ENCODE data around the gene SGCA. TPM values are rescaled to one million over a fixed set of nuclear protein-coding genes. Genes with fewer than 3 reads are reported as not detected.

The SGCA gene
- total RNA-seq, 2 donors from 2014 or later = 0.31 to 0.41 TPM

DNA sequence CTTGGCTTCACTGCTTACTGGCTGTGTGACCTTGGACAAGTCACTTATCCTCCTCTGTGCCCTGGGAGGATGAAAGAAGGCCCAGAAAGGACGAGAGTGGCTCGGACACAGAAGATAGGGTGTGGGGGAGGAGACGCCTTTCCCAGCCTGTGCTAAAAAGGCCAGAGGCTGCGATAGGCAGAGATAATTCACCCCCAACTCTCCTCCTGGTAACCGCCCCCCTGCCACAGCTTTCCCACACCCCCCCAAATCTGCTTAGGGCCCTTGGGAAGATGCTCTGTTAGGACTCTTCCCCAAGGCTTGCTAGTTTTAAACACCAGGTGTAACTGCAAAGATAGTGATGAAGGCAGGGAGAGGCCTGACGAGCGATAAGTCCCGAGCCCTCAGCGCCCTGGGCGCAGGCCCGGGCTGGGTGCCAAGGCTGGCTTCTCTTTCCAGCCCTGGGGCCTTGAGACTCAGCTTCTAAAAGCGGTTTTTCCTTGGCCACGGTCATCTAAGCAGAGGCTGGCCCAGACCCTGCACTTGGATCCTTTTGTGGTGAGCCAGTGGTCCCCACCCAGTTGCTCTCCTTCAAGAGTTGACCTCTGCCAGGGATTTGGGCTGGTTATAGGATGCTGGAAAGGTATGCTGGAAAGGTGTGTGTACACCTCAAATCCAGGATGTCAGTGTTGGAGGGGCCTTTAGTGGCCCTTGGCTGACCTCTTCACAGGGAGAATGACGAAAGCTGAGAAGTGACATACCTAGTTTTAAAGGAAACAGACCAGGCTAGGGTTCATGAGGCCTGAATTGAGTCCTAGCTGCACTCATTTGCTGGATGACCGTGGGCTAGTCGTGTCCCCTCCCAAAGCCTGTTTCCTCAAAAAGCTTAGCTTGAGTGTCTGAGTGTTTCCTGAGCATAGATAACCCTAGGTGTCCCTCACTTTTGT is 11.9 kb upstream of the SGCA start:
- DNase-seq (ENCODE audit: low spot score in 2 of 2) (no peak), ATAC-seq (no peak)
- no peak overlapping the region for H3K27ac Mint-ChIP-seq
- no peaks in the 10 kb centered on the region for H3K9me3 Mint-ChIP-seq
- no peaks in the 10 kb centered on the region for H3K36me3 Mint-ChIP-seq

DNA sequence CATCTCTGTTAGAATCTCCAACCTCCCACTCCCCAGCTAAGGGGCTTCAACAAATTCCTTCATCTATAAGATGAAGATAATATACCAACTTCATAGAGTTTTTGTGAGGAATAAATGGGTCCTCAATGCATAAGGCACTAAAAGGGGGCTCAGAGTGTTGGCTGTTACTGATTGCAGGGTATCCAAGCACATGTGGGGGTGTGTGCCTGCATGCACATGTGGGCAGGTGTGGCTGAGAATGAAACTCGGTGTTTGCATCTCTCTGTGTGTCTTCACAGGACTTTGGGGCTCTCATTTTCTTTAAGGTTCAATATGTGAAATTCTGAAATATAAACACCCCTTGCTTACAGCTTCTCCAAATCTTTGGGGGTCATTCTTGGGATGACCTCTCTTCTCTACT is 11.2 kb upstream of the SGCA start:
- no peak for DNase-seq (ENCODE audit: low spot score in 2 of 2)
- Mint-ChIP-seq H3K36me3 (no peaks in the 10 kb centered on the region), H3K27ac (no peak overlapping the region), H3K9me3 (no peaks in the 10 kb centered on the region)
- no peak for ATAC-seq

DNA sequence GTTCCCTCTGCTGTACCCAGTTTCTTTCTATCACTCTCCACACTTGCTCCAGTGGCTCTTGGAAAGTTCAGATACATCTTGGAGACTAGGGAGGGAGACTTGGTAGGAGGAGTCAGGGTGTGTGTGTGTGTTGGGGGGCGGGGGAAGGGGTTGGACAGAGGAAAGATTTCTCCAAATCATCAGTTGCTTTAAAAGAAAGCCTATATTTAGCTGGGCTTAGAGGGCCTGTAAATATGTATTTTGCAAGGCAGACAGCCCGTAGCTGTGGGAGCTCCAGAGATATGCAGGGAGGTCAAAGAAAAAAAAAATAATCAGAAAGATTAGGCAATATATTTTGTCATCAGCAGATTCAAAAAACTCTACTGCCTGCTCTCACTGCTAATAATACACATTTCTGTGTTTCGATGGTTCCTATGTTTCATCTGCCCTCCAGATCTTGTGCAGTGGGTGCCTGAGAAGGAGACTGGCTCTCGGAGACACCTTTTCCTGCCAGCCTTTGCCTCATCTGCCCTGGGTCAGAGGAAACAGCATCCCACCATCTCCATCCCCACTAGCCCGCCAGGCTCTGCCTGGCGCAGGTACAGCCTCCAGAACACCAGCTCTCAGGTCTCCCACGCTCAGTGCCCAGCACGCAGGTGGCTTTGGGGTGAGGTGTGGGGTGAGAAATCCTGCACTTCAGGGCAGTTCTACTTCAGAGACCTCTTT is 10.5 kb upstream of the SGCA start:
- no peak overlapping the region for H3K27ac Mint-ChIP-seq
- H3K36me3 Mint-ChIP-seq = no peaks in the 10 kb centered on the region
- no peaks in the 10 kb centered on the region for H3K9me3 Mint-ChIP-seq
- ATAC-seq (no peak), DNase-seq (ENCODE audit: low spot score in 2 of 2) (no peak)

DNA sequence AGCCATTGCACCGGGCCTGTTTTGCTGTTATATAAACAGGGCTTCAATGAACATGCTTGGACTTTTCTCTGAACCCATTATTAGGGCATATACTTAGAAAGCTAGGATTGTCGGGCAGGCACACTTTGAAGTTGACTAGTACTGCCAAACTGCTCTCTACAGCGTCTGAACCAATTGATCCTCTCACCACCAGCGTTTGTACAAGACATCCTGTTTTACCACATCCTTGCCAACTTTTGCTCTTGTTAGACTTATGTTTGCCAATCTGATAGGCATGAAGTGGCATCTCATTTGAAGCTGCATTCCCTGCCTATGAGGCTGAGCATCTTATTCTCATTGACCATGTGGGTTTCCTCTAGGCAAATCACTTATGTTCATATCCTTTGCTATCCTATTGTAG is 7.9 kb upstream of the SGCA start:
- no peak for ATAC-seq
- Mint-ChIP-seq H3K36me3 (peaks cover 0 to 4% of the 10 kb centered on the region in 2 donors), H3K9me3 (peaks cover 4 to 9% of the 10 kb centered on the region in 2 donors), H3K27ac (no peak overlapping the region)
- DNase-seq (ENCODE audit: low spot score in 2 of 2) = no peak

DNA sequence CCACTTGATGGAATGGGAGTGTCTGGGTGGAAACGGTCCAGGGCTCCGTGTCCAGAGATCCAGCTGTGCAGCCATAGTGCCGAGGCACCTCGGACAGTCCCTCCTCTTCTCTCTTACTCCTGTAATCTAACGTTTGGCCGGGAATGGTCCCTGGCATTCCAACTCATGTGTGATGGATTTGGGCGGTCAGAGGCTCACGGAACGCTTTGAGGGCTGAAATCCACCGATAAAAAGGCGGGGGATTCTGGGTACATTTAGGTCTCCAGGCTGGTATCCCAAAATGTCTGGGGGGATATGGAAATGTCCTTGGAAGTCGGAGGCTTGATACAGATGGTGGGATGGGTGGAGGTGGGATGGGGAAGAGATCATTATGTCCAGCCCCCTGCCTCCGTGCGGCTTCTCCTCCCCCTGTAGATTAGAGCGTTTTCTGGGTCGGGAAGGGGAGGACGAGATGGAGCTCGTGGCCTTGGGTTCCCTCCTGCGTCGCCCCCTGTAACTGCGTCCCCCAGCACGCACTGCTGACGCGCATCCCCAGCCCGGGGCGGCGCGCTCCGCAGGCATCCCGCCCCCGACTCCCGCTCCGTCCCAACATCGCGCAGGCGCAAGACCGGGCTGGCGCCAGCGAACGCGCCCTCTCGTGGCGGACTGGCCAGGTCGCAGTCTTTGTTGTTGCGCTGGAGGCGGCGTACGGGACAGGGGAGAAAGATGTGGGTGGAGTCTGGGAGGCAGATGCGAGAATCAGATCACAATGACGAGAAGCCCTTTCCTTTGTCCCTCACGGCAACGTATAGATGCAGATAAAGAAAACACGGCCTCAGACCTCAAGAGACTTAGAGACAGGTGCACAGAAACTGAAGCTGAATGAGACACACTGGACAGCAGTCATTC is 4.5 kb upstream of the SGCA start:
- Mint-ChIP-seq H3K36me3 (peaks cover 0 to 4% of the 10 kb centered on the region in 2 donors), H3K9me3 (peaks cover 4 to 9% of the 10 kb centered on the region in 2 donors), H3K27ac (peak overlapping the region; percentile 95 to 98)
- ATAC-seq = peak; percentile 92 to 95
- DNase-seq (ENCODE audit: low spot score in 2 of 2) = peak; percentile 97 to 99

DNA sequence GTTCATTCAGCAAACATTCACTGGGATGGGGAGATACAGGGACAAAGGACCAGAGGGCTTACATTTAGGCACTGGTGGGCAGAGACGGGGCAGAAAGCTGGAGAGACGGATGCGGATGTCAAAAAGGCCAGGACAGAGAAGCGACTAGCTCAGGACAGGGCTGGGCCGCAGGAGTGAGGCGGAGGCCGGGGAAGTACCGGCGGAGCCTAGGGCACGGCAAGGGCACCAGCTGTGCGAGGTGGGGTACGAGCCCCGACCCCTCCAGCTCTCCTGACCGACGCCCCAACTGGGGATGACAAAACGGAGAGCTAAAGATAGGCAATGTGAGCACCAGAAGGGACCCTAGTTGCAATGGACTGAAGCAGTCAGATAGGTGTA is 3.9 kb upstream of the SGCA start:
- ATAC-seq (peak in 1 of 2 donors; percentile 7), DNase-seq (ENCODE audit: low spot score in 2 of 2) (no peak)
- peaks cover 0 to 4% of the 10 kb centered on the region in 2 donors for H3K36me3 Mint-ChIP-seq
- H3K9me3 Mint-ChIP-seq = peaks cover 4 to 9% of the 10 kb centered on the region in 2 donors
- H3K27ac Mint-ChIP-seq = peak overlapping the region; percentile 95 to 98

DNA sequence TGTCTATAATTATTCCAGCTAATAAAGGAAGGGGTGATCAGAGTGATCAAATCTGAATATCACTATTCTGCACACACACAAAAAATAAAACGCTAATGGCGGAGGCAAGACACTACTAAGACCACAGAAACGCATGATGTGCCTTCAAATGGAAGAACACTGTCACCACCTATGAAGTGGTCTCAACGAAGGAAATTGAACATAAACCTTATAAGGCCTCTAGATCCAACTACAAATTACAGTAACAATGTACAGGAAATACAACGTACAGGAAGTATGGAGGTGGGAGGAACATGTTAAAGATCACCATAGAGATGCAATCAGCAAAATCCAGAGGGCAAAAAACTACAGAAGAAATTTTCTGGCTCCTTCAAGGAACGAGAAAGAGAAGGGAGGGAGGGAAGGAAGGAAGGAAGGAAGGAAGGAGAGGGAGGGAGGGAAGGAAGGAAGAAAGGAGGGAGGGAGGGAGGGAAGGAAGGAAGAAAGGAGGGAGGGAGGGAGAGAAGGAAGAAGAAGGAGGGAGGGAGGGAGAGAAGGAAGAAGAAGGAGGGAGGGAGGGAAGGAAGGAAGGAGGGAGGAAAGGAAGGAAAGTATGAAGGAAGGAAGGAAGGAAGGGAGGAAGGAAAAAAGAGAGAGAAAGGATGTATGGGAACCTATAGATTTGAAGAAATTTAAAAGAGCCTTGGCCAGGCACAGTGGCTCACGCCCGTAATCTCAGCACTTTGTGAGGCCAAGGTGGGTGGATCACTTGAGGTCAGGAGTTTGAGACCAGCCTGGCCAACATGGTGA is 3.1 kb upstream of the SGCA start:
- H3K9me3 Mint-ChIP-seq = peaks cover 4 to 9% of the 10 kb centered on the region in 2 donors
- H3K27ac Mint-ChIP-seq = peak overlapping the region; percentile 76 to 95
- no peak for DNase-seq (ENCODE audit: low spot score in 2 of 2)
- peak; percentile 20 to 45 for ATAC-seq
- peaks cover 0 to 4% of the 10 kb centered on the region in 2 donors for H3K36me3 Mint-ChIP-seq

DNA sequence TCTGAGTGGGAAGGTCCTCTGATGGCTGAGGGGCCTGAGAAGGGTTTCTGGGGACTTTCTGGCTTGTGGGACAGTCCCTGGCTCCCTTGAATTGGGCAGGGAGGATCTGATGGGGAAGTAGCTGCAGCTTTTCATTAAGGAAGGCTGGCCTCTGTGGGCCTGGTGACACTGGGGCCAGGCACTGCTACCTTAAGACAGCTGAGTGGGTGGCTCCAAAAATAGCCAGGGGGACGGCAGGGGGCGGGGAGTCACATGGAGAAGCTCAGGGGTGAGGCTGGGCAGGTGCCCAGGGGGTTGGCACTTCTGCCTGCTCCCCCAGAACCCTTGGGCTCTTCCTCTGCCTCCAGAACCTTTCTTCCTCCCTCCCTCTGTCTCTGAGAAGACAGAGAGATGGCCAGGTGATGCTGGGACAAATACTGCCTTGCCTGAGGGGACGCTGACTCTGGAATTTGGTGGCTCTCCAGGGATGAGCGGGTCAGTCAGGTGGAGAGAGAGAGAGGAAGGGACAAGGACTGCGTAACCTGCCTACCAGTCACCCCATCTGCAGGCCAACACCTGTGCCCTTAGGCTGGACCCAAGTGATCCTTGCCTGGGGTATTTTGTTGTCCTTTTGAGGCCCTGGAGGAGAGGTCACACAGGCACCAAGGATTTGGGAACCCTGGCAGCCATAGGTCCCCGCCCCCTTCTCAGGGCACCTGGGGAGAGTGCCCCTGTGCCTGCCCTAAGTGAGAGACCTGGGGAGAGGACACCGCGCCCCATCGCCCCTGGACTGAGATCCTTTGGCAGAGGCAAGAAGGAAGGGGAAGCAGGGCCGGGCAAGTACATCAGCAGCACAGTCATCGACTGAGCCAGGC is 1.7 kb upstream of the SGCA start:
- peaks cover 4 to 9% of the 10 kb centered on the region in 2 donors for H3K9me3 Mint-ChIP-seq
- DNase-seq (ENCODE audit: low spot score in 2 of 2) (no peak), ATAC-seq (no peak)
- H3K27ac Mint-ChIP-seq = peak overlapping the region; percentile 37 to 95
- peaks cover 0 to 4% of the 10 kb centered on the region in 2 donors for H3K36me3 Mint-ChIP-seq

DNA sequence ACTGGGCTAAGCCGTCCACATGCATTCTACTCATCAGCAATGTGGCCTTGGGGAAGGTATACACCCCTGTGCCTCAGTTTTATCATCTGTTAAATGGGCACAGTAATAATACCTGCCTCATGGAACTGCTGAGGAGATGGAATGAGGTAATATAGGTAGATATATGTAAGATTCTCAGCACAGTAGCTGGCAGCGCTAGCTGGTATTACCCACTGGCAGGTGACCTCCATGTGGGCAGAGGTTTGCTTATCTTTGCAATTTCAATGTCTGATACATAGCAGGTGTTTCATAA is 1.2 kb upstream of the SGCA start:
- H3K9me3 Mint-ChIP-seq = peaks cover 4 to 9% of the 10 kb centered on the region in 2 donors
- peaks cover 0 to 4% of the 10 kb centered on the region in 2 donors for H3K36me3 Mint-ChIP-seq
- DNase-seq (ENCODE audit: low spot score in 2 of 2) = no peak
- no peak overlapping the region for H3K27ac Mint-ChIP-seq
- ATAC-seq = no peak

DNA sequence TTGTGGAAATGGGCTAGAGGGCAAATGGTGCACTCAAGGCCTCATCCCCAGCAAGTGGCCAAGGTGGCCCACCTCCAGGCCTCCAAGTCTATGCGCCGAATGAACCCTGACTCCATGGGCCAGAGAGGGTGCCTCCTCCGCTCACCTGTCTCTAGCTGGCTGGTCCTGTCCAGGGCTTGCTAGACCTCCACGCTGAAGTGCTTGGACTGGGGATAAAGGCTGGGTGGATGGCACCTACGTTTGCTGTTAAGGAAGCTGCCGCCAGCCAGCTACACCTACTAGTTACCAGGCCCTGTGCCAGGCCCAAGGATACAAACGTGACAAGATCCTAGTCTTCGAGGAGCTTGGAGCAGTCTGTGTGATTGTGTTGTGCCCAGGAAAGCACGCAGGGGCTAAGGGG is 739 bp upstream of the SGCA start:
- DNase-seq (ENCODE audit: low spot score in 2 of 2) = no peak
- no peak for ATAC-seq
- no peak overlapping the region for H3K27ac Mint-ChIP-seq
- peaks cover 4 to 9% of the 10 kb centered on the region in 2 donors for H3K9me3 Mint-ChIP-seq
- H3K36me3 Mint-ChIP-seq = peaks cover 0 to 4% of the 10 kb centered on the region in 2 donors

DNA sequence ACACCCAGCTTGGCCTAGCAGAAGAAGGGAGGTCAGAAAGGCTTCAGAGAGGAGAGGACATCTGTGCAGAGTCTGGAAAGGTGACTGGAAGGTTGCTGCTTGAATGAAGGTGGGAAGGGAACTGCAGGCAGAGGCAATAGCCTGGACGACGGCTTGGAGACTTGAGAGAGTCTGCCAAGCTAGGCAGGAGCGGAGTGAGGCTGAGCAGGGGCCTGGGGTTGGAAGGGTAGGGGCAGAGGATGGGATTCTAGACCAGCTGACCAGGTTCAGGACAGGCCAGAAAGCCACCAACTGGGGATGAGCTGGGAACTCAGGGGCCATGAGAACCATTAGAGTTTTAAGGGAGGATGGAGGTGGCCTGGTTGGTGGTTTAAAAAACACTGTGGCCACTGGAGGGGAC is 339 bp upstream of the SGCA start:
- DNase-seq (ENCODE audit: low spot score in 2 of 2) (no peak), ATAC-seq (no peak)
- H3K9me3 Mint-ChIP-seq = peaks cover 4 to 9% of the 10 kb centered on the region in 2 donors

DNA sequence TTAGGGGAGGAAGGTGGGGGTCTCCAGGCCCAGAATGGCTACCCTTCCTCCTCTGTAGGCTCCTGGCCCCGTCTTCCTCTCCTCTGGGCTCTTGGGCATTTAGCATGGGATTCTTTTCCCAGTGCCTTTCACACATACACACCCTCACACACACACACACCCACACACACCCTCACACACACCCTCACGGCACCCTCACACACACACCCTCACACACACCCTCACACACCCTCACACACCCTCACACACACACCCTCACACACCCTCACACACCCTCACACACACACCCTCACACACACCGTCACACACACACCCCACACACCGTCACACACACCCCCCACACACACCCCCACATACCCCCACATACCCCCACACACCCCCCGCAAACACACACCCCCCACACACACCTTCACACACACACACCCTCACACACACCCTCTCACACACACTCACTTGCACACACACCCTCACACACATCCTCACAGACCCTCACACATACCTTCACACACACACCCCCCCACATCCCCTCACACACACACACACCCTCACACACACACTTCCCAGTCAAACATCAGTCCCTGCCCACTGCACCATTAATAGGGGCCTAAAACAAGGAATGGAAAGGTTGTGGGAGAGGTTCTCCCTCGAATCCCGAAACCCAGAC is 845 bp downstream of the SGCA start:
- no peak overlapping the region for H3K27ac Mint-ChIP-seq
- ATAC-seq (no peak), DNase-seq (ENCODE audit: low spot score in 2 of 2) (no peak)

More for the DNA sequence above, 339 bp upstream of the SGCA start:
- H3K27ac Mint-ChIP-seq = no peak overlapping the region
- H3K36me3 Mint-ChIP-seq = peaks cover 0 to 4% of the 10 kb centered on the region in 2 donors

DNA sequence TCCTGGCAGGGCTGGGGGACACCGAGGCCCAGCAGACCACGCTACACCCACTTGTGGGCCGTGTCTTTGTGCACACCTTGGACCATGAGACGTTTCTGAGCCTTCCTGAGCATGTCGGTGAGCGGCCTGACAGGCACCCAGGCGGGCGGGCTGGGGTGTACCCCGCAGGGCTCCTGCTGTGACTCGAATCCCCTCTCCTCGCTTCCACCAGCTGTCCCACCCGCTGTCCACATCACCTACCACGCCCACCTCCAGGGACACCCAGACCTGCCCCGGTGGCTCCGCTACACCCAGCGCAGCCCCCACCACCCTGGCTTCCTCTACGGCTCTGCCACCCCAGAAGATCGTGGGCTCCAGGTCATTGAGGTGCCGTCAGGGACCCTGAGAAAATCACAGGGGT is 1.6 kb downstream of the SGCA start:
- DNase-seq (ENCODE audit: low spot score in 2 of 2) (no peak), ATAC-seq (no peak)
- H3K9me3 Mint-ChIP-seq = peaks cover 4% of the 10 kb centered on the region in 2 donors
- peak overlapping the region in 1 of 2 donors; percentile 79 for H3K27ac Mint-ChIP-seq
- H3K36me3 Mint-ChIP-seq = peaks cover 0 to 3% of the 10 kb centered on the region in 2 donors

More for the DNA sequence above, 845 bp downstream of the SGCA start:
- H3K36me3 Mint-ChIP-seq = peaks cover 0 to 4% of the 10 kb centered on the region in 2 donors
- peaks cover 4 to 7% of the 10 kb centered on the region in 2 donors for H3K9me3 Mint-ChIP-seq

DNA sequence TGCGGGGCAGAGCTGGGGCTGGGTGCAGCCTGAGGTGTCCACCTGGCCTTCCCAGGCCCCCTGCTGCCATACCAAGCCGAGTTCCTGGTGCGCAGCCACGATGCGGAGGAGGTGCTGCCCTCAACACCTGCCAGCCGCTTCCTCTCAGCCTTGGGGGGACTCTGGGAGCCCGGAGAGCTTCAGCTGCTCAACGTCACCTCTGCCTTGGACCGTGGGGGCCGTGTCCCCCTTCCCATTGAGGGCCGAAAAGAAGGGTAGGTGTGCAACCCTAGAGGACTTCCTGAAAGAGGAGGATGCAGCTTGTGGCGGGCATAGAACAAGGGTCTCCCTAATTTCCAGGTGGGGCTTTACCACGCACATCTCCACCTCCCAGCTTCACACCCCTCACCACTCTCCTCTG is 2.5 kb downstream of the SGCA start:
- Mint-ChIP-seq H3K36me3 (no peaks in the 10 kb centered on the region), H3K9me3 (no peaks in the 10 kb centered on the region), H3K27ac (peak overlapping the region in 1 of 2 donors; percentile 79)
- no peak for ATAC-seq
- DNase-seq (ENCODE audit: low spot score in 2 of 2) = no peak

All from activated naive CD4-positive, alpha-beta T cell treated with anti-CD3 and anti-CD28 coated beads, Interleukin-2, amount 50 U/mL, for 72 hours (primary cell).